Measurements from ENCODE around the gene CHIA.
A peak's percentile ranks its signal among the peaks of the same experiment; 100 is the strongest.

The CHIA gene

DNA sequence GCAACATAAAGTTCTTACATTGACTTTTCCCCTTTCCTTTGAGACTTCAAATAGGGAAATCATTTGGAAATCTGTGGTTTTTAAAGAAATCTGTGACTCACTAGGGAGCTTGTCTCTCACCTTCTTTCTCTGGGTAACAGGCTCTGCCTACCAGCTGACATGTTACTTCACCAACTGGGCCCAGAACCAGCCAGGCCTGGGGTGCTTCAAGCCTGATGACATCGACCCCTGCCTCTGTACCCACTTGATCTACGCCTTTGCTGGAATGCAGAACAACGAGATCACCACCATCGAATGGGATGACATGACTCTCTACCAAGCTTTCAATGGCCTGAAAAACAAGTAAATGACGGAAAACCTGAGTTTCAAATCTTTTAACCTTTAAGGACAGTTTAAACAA, 9.2 kb upstream of the CHIA start:
- DNase-seq (ENCODE audit: low read depth) = peak; percentile 42
- TF ChIP-seq, protein P1, sequence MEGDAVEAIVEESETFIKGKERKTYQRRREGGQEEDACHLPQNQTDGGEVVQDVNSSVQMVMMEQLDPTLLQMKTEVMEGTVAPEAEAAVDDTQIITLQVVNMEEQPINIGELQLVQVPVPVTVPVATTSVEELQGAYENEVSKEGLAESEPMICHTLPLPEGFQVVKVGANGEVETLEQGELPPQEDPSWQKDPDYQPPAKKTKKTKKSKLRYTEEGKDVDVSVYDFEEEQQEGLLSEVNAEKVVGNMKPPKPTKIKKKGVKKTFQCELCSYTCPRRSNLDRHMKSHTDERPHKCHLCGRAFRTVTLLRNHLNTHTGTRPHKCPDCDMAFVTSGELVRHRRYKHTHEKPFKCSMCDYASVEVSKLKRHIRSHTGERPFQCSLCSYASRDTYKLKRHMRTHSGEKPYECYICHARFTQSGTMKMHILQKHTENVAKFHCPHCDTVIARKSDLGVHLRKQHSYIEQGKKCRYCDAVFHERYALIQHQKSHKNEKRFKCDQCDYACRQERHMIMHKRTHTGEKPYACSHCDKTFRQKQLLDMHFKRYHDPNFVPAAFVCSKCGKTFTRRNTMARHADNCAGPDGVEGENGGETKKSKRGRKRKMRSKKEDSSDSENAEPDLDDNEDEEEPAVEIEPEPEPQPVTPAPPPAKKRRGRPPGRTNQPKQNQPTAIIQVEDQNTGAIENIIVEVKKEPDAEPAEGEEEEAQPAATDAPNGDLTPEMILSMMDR (conservative IDR thresholded peaks at IDR 0.05; ENCODE audit: control insufficient read depth, insufficient read depth, low read depth, low read length) = no peak
- no peak overlapping the region for H3K4me3 ChIP-seq (ENCODE audit: control insufficient read depth, low read depth, low read length)

- no peak for DNase-seq (ENCODE audit: low read depth)
- H3K4me3 ChIP-seq (ENCODE audit: control insufficient read depth, low read depth, low read length) = no peak overlapping the region
- TF ChIP-seq, protein P1 (conservative IDR thresholded peaks at IDR 0.05; ENCODE audit: control insufficient read depth, insufficient read depth, low read depth, low read length) = no peak
Observed at GRCh38 chr1:111283838-111284237, 6.8 kb upstream of the CHIA start.

GRCh38 chr1:111285879-111286278, 4.8 kb upstream of the CHIA start:
- no peak overlapping the region for H3K4me3 ChIP-seq (ENCODE audit: control insufficient read depth, low read depth, low read length)
- no peak for DNase-seq (ENCODE audit: low read depth)
- TF ChIP-seq, protein P1 (conservative IDR thresholded peaks at IDR 0.05; ENCODE audit: control insufficient read depth, insufficient read depth, low read depth, low read length) = no peak

- no peak for DNase-seq (ENCODE audit: low read depth)
- H3K4me3 ChIP-seq (ENCODE audit: control insufficient read depth, low read depth, low read length) = no peak overlapping the region
- TF ChIP-seq, protein P1 (conservative IDR thresholded peaks at IDR 0.05; ENCODE audit: control insufficient read depth, insufficient read depth, low read depth, low read length) = no peak
Observed at GRCh38 chr1:111286912-111287311, 3.7 kb upstream of the CHIA start.

DNA sequence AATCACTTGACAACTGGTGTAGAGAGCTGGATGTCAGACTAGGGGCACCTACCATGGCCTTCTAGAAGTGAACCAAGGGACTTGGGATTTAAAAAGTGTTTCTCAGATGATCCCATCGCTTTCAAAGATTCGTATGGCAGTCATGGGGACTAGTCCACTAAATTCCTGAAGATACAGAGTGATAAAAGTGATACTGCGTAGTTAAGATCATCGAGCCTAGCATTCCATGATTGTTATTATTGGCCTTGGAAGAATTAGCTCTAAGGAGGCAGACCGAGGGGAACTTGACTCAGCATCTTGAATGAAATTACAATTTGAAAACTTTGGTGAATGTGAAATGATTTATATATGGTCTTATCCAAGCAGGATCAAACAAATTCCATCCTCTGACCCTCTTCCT, 1.3 kb upstream of the CHIA start:
- no peak for DNase-seq (ENCODE audit: low read depth)
- no peak overlapping the region for H3K4me3 ChIP-seq (ENCODE audit: control insufficient read depth, low read depth, low read length)
- TF ChIP-seq, protein P1 (conservative IDR thresholded peaks at IDR 0.05; ENCODE audit: control insufficient read depth, insufficient read depth, low read depth, low read length) = no peak

DNA sequence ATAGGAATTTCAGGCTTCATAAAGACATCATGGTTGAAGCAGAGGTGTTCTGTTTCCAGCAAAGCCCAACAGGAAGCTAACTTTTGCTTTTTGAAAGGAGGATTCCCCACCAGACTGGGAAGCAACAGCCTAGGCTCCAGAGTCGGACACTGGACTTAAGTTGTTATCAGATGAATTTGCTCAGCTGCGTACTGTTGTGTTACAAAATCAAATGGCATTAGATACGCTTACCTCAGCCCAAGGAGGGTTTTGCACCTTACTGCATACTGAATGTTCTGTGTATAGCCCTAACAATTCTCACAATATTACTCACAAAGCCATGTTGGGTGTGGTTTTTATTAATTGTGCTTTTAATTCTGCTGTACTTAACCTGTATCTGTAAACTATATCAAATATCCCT, 547 bp upstream of the CHIA start:
- H3K4me3 ChIP-seq (ENCODE audit: control insufficient read depth, low read depth, low read length) = no peak overlapping the region
- TF ChIP-seq, protein P1 (conservative IDR thresholded peaks at IDR 0.05; ENCODE audit: control insufficient read depth, insufficient read depth, low read depth, low read length) = no peak
- DNase-seq (ENCODE audit: low read depth) = no peak

DNA sequence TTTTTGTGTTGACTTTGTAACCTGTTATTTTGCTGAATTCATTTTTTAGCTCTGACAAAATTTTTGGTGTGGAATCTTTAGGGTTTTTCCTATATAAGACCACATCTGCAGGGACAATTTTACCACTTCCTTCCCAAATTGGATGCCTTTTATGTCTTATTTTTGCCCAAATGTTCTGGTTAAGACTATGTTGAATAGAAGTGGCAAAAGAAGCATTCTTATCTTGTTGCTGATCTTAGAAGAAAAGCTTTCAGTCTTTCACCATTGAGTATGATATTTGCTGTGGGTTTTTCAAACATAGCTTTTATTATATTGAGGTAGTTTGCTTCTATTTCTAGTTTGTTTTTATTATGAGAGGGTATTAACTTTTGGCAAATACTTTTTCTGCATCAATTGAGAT, 3.7 kb downstream of the CHIA start:
- no peak overlapping the region for H3K4me3 ChIP-seq (ENCODE audit: control insufficient read depth, low read depth, low read length)
- TF ChIP-seq, protein P1 (conservative IDR thresholded peaks at IDR 0.05; ENCODE audit: control insufficient read depth, insufficient read depth, low read depth, low read length) = no peak
- DNase-seq (ENCODE audit: low read depth) = no peak

Measured in fibroblast of mammary gland (primary cell).